Natural killer cell (primary cell): ENCODE results near the gene ZBTB12. TPM values are rescaled to one million over a fixed set of nuclear protein-coding genes. Genes with fewer than 3 reads are reported as not detected.

Experiments
- ATAC-seq, 3 donors: fragments of 150-1000 bp in 2 of 3; fragments of 200-7000 bp in 1 of 3; cut with Tn5 transposase; 1 replicate in 1 of 3; 2 replicates in 2 of 3; pipeline ENCODE4 v1.10.0; 2021; ENCODE audit warnings: mild to moderate bottlenecking in 2 of 3, moderate library complexity in 2 of 3
- DNase-seq, 2 donors: peaks; one replicate each; pipeline versions ENCODE4 v3.0.0 to v3.0.0-alpha.2; 2013 to 2021; ENCODE audit warnings: mixed read lengths in 1 of 2
- H3K27ac ChIP-seq: one replicate; pipeline ENCODE4 v1.5.1; 2013; ENCODE audit warnings: mild to moderate bottlenecking, low read length
- H3K27me3 ChIP-seq: one replicate; pipeline ENCODE4 v1.6.1; 2013; ENCODE audit warnings: low read length; ENCODE audit not compliant: control insufficient read depth, insufficient read depth
- H3K36me3 ChIP-seq: one replicate; pipeline ENCODE4 v1.6.1; 2013; ENCODE audit warnings: low read length; ENCODE audit not compliant: control insufficient read depth, insufficient read depth
- H3K4me1 ChIP-seq: one replicate; pipeline ENCODE4 v1.6.1; 2013; ENCODE audit warnings: low read length; ENCODE audit not compliant: control insufficient read depth, insufficient read depth
- H3K4me3 ChIP-seq: one replicate; pipeline ENCODE4 v1.5.1; 2013; ENCODE audit warnings: low read length
- H3K9me3 ChIP-seq: one replicate; pipeline ENCODE4 v1.6.1; 2013; ENCODE audit warnings: low read length; ENCODE audit not compliant: control insufficient read depth, insufficient read depth
- H3K27ac Mint-ChIP-seq, 2 donors: one replicate each; pipeline ENCODE4 v1.8.0; 2022; ENCODE audit warnings: mild to moderate bottlenecking in 2 of 2, mixed read lengths in 2 of 2, moderate library complexity in 1 of 2
- H3K27me3 Mint-ChIP-seq, 2 donors: one replicate each; pipeline ENCODE4 v1.8.0; 2022; ENCODE audit warnings: low read depth in 2 of 2, mixed read lengths in 2 of 2
- H3K36me3 Mint-ChIP-seq: one replicate; pipeline ENCODE4 v1.8.0; 2022; ENCODE audit warnings: mixed read lengths
- H3K4me1 Mint-ChIP-seq, 2 donors: one replicate each; pipeline ENCODE4 v1.8.0; 2022; ENCODE audit warnings: mixed read lengths in 2 of 2
- H3K4me3 Mint-ChIP-seq: one replicate; pipeline ENCODE4 v1.8.0; 2022; ENCODE audit warnings: mild to moderate bottlenecking, moderate library complexity, mixed read lengths
- H3K9me3 Mint-ChIP-seq, 2 donors: one replicate each; pipeline ENCODE4 v1.8.0; 2022; ENCODE audit warnings: mixed read lengths in 2 of 2
- CTCF ChIP-seq: fragments of 200-600 bp; IDR thresholded peaks from one replicate; pipeline ENCODE4 v1.8.0; 2022; ENCODE audit warnings: antibody characterized with exemption
- WGBS: methylation state at CpG from one replicate; pipeline ENCODE4 v1.1.7; 2013; ENCODE audit warnings: missing lambda C conversion rate; ENCODE audit not compliant: insufficient coverage; 5-methylcytosine and 5-hydroxymethylcytosine counted together
- intact Hi-C: fragments of 100-400 bp; cut with micrococcal nuclease; formaldehyde crosslinking; loops from one replicate; pipeline ENCODE4 v1.14.2; 2022
- total RNA-seq, 4 donors: library from RNA; stranded (reverse); fragments of 120-200 nt in 1 of 4; gene quantifications; one replicate each; pipeline versions ENCODE4 v1.2.3 to v1.2.4, GENCODE V29; 2013 to 2022

ZBTB12 gene
- total RNA-seq, 3 donors from 2014 or later (not counting 1 experiment from before 2014, with no cell fraction given), result 0.54 to 0.77 (median 0.63) TPM

GRCh38 chr6:31943742-31944141 is 41.9 kb upstream of the ZBTB12 start:
- Histone ChIP-seq H3K9me3 (no peaks in the 10 kb centered on the region), H3K4me3 (no peak overlapping the region), H3K4me1 (no peaks in the 10 kb centered on the region), H3K36me3 (no peaks in the 10 kb centered on the region), H3K27me3 (peaks cover 3% of the 10 kb centered on the region), H3K27ac (no peak overlapping the region)
- intact Hi-C loops, result no loop called here
- ATAC-seq (no peak), DNase-seq (no peak)
- Mint-ChIP-seq H3K27ac (no peak overlapping the region), H3K27me3 (peaks cover 18 to 21% of the 10 kb centered on the region in 2 donors), H3K4me3 (no peak overlapping the region), H3K36me3 (no peaks in the 10 kb centered on the region), H3K4me1 (peaks cover 0 to 4% of the 10 kb centered on the region in 2 donors), H3K9me3 (no peaks in the 10 kb centered on the region)
- 89% methylated on average over 3 of the region's 3 CpGs for WGBS
- TF ChIP-seq CTCF, result no peak

- H3K4me1 Mint-ChIP-seq, result no peaks in the 10 kb centered on the region
- H3K27me3 ChIP-seq, result peaks cover 3% of the 10 kb centered on the region
- TF ChIP-seq CTCF, result no peak
- H3K36me3 ChIP-seq, result no peaks in the 10 kb centered on the region
- no peak overlapping the region for H3K4me3 Mint-ChIP-seq
- DNase-seq (no peak), ATAC-seq (no peak)
- H3K36me3 Mint-ChIP-seq, result no peaks in the 10 kb centered on the region
- intact Hi-C loops, result no loop called here
- 17% methylated on average over 6 of the region's 6 CpGs for WGBS
- no peaks in the 10 kb centered on the region for H3K9me3 Mint-ChIP-seq
- H3K27ac Mint-ChIP-seq, result no peak overlapping the region
- H3K4me3 ChIP-seq, result no peak overlapping the region
- no peak overlapping the region for H3K27ac ChIP-seq
- H3K4me1 ChIP-seq, result no peaks in the 10 kb centered on the region
- H3K9me3 ChIP-seq, result no peaks in the 10 kb centered on the region
- H3K27me3 Mint-ChIP-seq, result peaks cover 9 to 13% of the 10 kb centered on the region in 2 donors
Measured at GRCh38 chr6:31940256-31940664, 38.4 kb upstream of the ZBTB12 start.

GRCh38 chr6:31935823-31936222 is 33.9 kb upstream of the ZBTB12 start:
- H3K27me3 Mint-ChIP-seq, result peaks cover 0 to 7% of the 10 kb centered on the region in 2 donors
- H3K4me3 Mint-ChIP-seq, result no peak overlapping the region
- ATAC-seq (no peak), DNase-seq (no peak)
- Histone ChIP-seq H3K4me1 (no peaks in the 10 kb centered on the region), H3K4me3 (no peak overlapping the region), H3K27ac (no peak overlapping the region), H3K9me3 (no peaks in the 10 kb centered on the region), H3K36me3 (no peaks in the 10 kb centered on the region), H3K27me3 (no peaks in the 10 kb centered on the region)
- H3K27ac Mint-ChIP-seq, result no peak overlapping the region
- no peak for TF ChIP-seq CTCF
- no peaks in the 10 kb centered on the region for H3K36me3 Mint-ChIP-seq
- no peaks in the 10 kb centered on the region for H3K9me3 Mint-ChIP-seq
- intact Hi-C loops, result no loop called here
- 90% methylated on average over 9 of the region's 9 CpGs for WGBS
- H3K4me1 Mint-ChIP-seq, result no peaks in the 10 kb centered on the region

- DNase-seq (no peak), ATAC-seq (no peak)
- WGBS, result no CpG with 5 or more reads among the region's 3 CpGs
- H3K9me3 ChIP-seq, result no peaks in the 10 kb centered on the region
- Mint-ChIP-seq H3K27ac (no peak overlapping the region), H3K27me3 (no peaks in the 10 kb centered on the region), H3K4me1 (no peaks in the 10 kb centered on the region), H3K4me3 (no peak overlapping the region), H3K36me3 (no peaks in the 10 kb centered on the region), H3K9me3 (no peaks in the 10 kb centered on the region)
- no peaks in the 10 kb centered on the region for H3K4me1 ChIP-seq
- H3K27me3 ChIP-seq, result no peaks in the 10 kb centered on the region
- no peak for TF ChIP-seq CTCF
- no peaks in the 10 kb centered on the region for H3K36me3 ChIP-seq
- H3K27ac ChIP-seq, result no peak overlapping the region
- intact Hi-C loops, result no loop called here
- H3K4me3 ChIP-seq, result no peak overlapping the region
Measured at GRCh38 chr6:31935021-31935420, 33.1 kb upstream of the ZBTB12 start.
